HepG2 (cell line): ENCODE data around the gene GNAL. TPM values are rescaled to one million over a fixed set of nuclear protein-coding genes. Genes with fewer than 3 reads are reported as not detected.

Experiments used
- BCL6 ChIP-seq: IDR thresholded peaks from 2 replicates; pipeline ENCODE4 v1.6.1; 2016; ENCODE audit warnings: missing genetic modification reagents, missing compliant biosample characterization
- CSRNP2 ChIP-seq: sonication (generic); formaldehyde crosslinking; conservative IDR thresholded peaks from 2 replicates; pipeline ENCODE4 v1.8.0; 2022; ENCODE audit warnings: low read depth, missing genetic modification reagents
- CTCF ChIP-seq: sonication (generic); formaldehyde crosslinking; IDR thresholded peaks from 2 replicates; pipeline ENCODE4 v1.5.0; 2020; ENCODE audit warnings: mild to moderate bottlenecking, missing genetic modification reagents, moderate library complexity
- FOXA3 ChIP-seq: IDR thresholded peaks from 2 replicates; pipeline ENCODE4 v1.6.1; 2016; ENCODE audit warnings: missing genetic modification reagents, missing compliant biosample characterization
- FOXP1 ChIP-seq, 2 experiments: fragments of 450-650 bp in 1 of 2; IDR thresholded peaks; 2 replicates each; pipeline ENCODE4 v1.6.1; 2017 to 2018; ENCODE audit warnings: antibody characterized with exemption in 1 of 2
- GZF1 ChIP-seq: sonication (generic); formaldehyde crosslinking; IDR thresholded peaks from 2 replicates; pipeline ENCODE4 v1.5.1; 2020; ENCODE audit warnings: mild to moderate bottlenecking, missing genetic modification reagents
- IKZF5 ChIP-seq: IDR thresholded peaks from 2 replicates; pipeline ENCODE4 v1.6.1; 2018; ENCODE audit warnings: missing genetic modification reagents, mild to moderate bottlenecking, missing compliant biosample characterization
- KAT2B ChIP-seq: fragments of 150-350 bp; IDR thresholded peaks from 2 replicates; pipeline ENCODE4 v1.6.1; 2014; ENCODE audit warnings: low read depth, low read length, borderline replicate concordance
- KAT8 ChIP-seq: IDR thresholded peaks from 2 replicates; pipeline ENCODE4 v1.6.1; 2016; ENCODE audit warnings: missing genetic modification reagents, missing compliant biosample characterization
- RFX5 ChIP-seq: IDR thresholded peaks from 2 replicates; pipeline ENCODE4 v1.6.1; 2011; ENCODE audit warnings: low read depth, low read length, improper control_type of control experiment
- SALL1 ChIP-seq: sonication (generic); formaldehyde crosslinking; IDR thresholded peaks from 2 replicates; pipeline ENCODE4 v1.8.0; 2022; ENCODE audit warnings: mild to moderate bottlenecking, missing genetic modification reagents
- SOX13 ChIP-seq, 3 experiments: fragments of 450-650 bp in 1 of 3; sonication (generic) in 1 of 3; formaldehyde crosslinking in 1 of 3; IDR thresholded peaks in 2 of 3; conservative IDR thresholded peaks in 1 of 3; 2 replicates each; pipeline versions ENCODE4 v1.5.0 to v1.6.1; 2016 to 2020; ENCODE audit warnings: antibody characterized with exemption in 1 of 3, mild to moderate bottlenecking in 1 of 3, missing compliant biosample characterization in 1 of 3, missing genetic modification reagents in 1 of 3, moderate library complexity in 1 of 3
- TARDBP ChIP-seq: sonication (generic); formaldehyde crosslinking; IDR thresholded peaks from 2 replicates; pipeline ENCODE4 v1.8.0; 2022; ENCODE audit warnings: mild to moderate bottlenecking, missing genetic modification reagents
- THRA ChIP-seq: sonication (generic); formaldehyde crosslinking; IDR thresholded peaks from 2 replicates; pipeline ENCODE4 v1.4.0; 2020; ENCODE audit warnings: missing genetic modification reagents, borderline replicate concordance
- YY1 ChIP-seq: IDR thresholded peaks from 2 replicates; pipeline ENCODE4 v1.6.1; 2011; ENCODE audit warnings: low read length, low read depth, moderate library complexity, mild to moderate bottlenecking; ENCODE audit not compliant: insufficient read depth, insufficient replicate concordance
- ZGPAT ChIP-seq: IDR thresholded peaks from 2 replicates; pipeline ENCODE4 v1.6.1; 2016; ENCODE audit warnings: mild to moderate bottlenecking
- ZNF614 ChIP-seq: IDR thresholded peaks from 2 replicates; pipeline ENCODE4 v1.6.1; 2018; ENCODE audit warnings: missing biosample characterization, missing genetic modification reagents, inconsistent platforms, borderline replicate concordance
- ZNF891 ChIP-seq: sonication (generic); formaldehyde crosslinking; IDR thresholded peaks from 2 replicates; pipeline ENCODE4 v1.5.0; 2020; ENCODE audit warnings: mild to moderate bottlenecking, missing genetic modification reagents
- polyA plus RNA-seq, 8 experiments: library from polyadenylated mRNA; depleted of rRNA in 3 of 8; stranded (reverse) in 7 of 8; unstranded in 1 of 8; fragments of >200 nt; fragmentation: Illumina TruSeq in 4 of 8; extraction: Trizol in 4 of 8; gene quantifications; 2 replicates each; pipeline versions ENCODE4 v1.2.1 to v1.2.3, GENCODE V29; 2011 to 2016; ENCODE audit warnings: low read depth in 4 of 8, missing spikeins in 1 of 8, mixed read lengths in 1 of 8; ENCODE audit not compliant: insufficient read depth in 1 of 8
- total RNA-seq, 5 experiments: library from RNA; depleted of rRNA; stranded (reverse); fragments of >200 nt; fragmentation: Illumina TruSeq; extraction: Trizol; gene quantifications; 2 replicates each; pipeline ENCODE4 v1.2.3, GENCODE V29; 2016; ENCODE audit warnings: low read depth in 1 of 5

Gene GNAL
- total and polyA plus RNA-seq, 2 of the 13 experiments (the other 11 are each of a cell fraction or from before 2014, with no cell fraction given): 0.87 to 1.4 TPM

- TF ChIP-seq CTCF (CRISPR knock-in tag): peak; percentile 13; the same call in 1 of the 2 replicates
- peak; percentile 80 for TF ChIP-seq FOXA3 (CRISPR knock-in tag)
- TF ChIP-seq TARDBP (CRISPR knock-in tag): 0 out of 2 replicates have a peak, but pooled peaks have one; percentile 61
- peak; percentile 38; the same call in 1 of the 2 replicates for TF ChIP-seq SALL1 (CRISPR knock-in tag)
- peak; percentile 50; the same call in 1 of the 2 replicates for TF ChIP-seq KAT8
- 0 out of 2 replicates have a peak, but pooled peaks have one; percentile 52 for TF ChIP-seq ZGPAT
- peak; percentile 52; the same call in 1 of the 2 replicates for TF ChIP-seq BCL6 (CRISPR knock-in tag)
- TF ChIP-seq CSRNP2 (CRISPR knock-in tag): no peak
- peak; percentile 30 for TF ChIP-seq YY1
- no peak for TF ChIP-seq KAT2B
- no peak for TF ChIP-seq ZNF891
- no peak for TF ChIP-seq GZF1 (CRISPR knock-in tag)
- TF ChIP-seq RFX5: no peak
- 0 out of 2 replicates have a peak, but pooled peaks have one; percentile 34 for TF ChIP-seq IKZF5
- TF ChIP-seq FOXP1 (IDR thresholded peaks at IDR 0.05): no peak
- TF ChIP-seq FOXP1 (CRISPR knock-in tag; IDR thresholded peaks at IDR 0.05): 0 out of 2 replicates have a peak, but pooled peaks have one; percentile 21
- TF ChIP-seq ZNF614 (CRISPR knock-in tag): 0 out of 2 replicates have a peak, but pooled peaks have one; percentile 25
- TF ChIP-seq SOX13 (IDR thresholded peaks at IDR 0.05): peak; percentile 76
- TF ChIP-seq SOX13 (CRISPR knock-in tag; conservative IDR thresholded peaks at IDR 0.05 in 1 of 2, IDR thresholded peaks at IDR 0.05 in 1 of 2): peak in 1 of 2 experiments; percentile 96; a peak in 2 of 4 replicates
- peak; percentile 13; the same call in 1 of the 2 replicates for TF ChIP-seq THRA
Measured at GRCh38 chr18:11840493-11840892, 151.4 kb downstream of the GNAL start (continued).
